ENCODE results near the gene MBP.

Gene MBP

GRCh38 chr18:76980663-76981395 is 151.8 kb downstream of the MBP start:
- Histone ChIP-seq H3K4me1 (ENCODE audit: control insufficient read depth, insufficient read depth, low read length, poor library complexity, severe bottlenecking) (no peaks in the 10 kb centered on the region), H3K9me3 (ENCODE audit: control insufficient read depth, low read length) (no peaks in the 10 kb centered on the region), H3K36me3 (ENCODE audit: control insufficient read depth, insufficient read depth, low read length) (peaks cover 5% of the 10 kb centered on the region), H3K27ac (ENCODE audit: low read depth, low read length, severe bottlenecking) (no peak overlapping the region), H3K4me3 (ENCODE audit: extremely low read depth, insufficient read depth, low read length, poor library complexity, severe bottlenecking) (no peak overlapping the region)
- 73 to 82% methylated on average over 13 to 18 of the region's 23 CpGs for WGBS, 2 experiments (ENCODE audit: insufficient coverage in 2 of 2)

- H3K27ac ChIP-seq (ENCODE audit: low read depth, low read length, severe bottlenecking), result no peak overlapping the region
- H3K36me3 ChIP-seq (ENCODE audit: control insufficient read depth, insufficient read depth, low read length), result peaks cover 5% of the 10 kb centered on the region
- no peak overlapping the region for H3K4me3 ChIP-seq (ENCODE audit: extremely low read depth, insufficient read depth, low read length, poor library complexity, severe bottlenecking)
- no peaks in the 10 kb centered on the region for H3K9me3 ChIP-seq (ENCODE audit: control insufficient read depth, low read length)
- H3K4me1 ChIP-seq (ENCODE audit: control insufficient read depth, insufficient read depth, low read length, poor library complexity, severe bottlenecking), result no peaks in the 10 kb centered on the region
- WGBS, 2 experiments (ENCODE audit: insufficient coverage in 2 of 2), result 92% methylated on average over 17 of the region's 17 CpGs
These were observed 152.7 kb downstream of the MBP start for GRCh38 chr18:76979906-76980305.

DNA sequence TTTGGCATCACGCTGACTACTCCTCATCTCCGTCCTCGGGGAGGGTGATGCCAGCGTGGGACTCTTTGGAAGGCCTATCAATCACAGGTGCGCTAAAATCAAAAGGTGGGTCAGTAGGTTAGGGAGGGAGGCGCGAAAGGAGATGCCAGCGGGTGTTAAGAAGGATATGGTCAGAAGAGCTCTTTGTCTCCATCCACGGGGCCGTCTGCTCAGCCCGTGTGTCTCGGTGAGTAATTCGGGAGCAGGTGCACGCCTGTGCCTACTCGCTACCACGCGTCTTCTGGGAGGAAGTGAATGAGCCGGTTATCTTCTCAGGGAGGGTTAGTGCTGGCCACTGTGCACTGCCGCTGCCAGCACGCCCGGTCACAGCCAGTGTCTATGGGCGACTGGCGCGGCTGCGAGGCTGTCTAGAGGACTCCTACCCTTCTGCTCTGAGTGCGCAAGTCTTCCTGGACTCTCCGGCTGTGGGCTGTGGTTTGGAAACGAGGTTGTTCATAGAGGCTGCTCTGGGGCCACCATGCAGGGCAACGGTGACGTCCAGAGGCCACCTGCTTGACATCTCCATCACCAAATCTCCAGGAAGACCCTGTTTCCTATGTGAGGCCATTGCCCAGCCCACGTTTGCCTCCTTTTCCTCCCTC is 153.4 kb downstream of the MBP start:
- peaks cover 5% of the 10 kb centered on the region for H3K36me3 ChIP-seq (ENCODE audit: control insufficient read depth, insufficient read depth, low read length)
- H3K27ac ChIP-seq (ENCODE audit: low read depth, low read length, severe bottlenecking), result no peak overlapping the region
- WGBS, 2 experiments (ENCODE audit: insufficient coverage in 2 of 2), result 95% methylated on average over 27 to 30 of the region's 31 CpGs
- H3K4me1 ChIP-seq (ENCODE audit: control insufficient read depth, insufficient read depth, low read length, poor library complexity, severe bottlenecking), result no peaks in the 10 kb centered on the region
- no peak overlapping the region for H3K4me3 ChIP-seq (ENCODE audit: extremely low read depth, insufficient read depth, low read length, poor library complexity, severe bottlenecking)
- H3K9me3 ChIP-seq (ENCODE audit: control insufficient read depth, low read length), result no peaks in the 10 kb centered on the region

GRCh38 chr18:76978616-76979015 is 154.0 kb downstream of the MBP start:
- no peaks in the 10 kb centered on the region for H3K9me3 ChIP-seq (ENCODE audit: control insufficient read depth, low read length)
- 88 to 90% methylated on average over 11 to 12 of the region's 14 CpGs for WGBS, 2 experiments (ENCODE audit: insufficient coverage in 2 of 2)
- H3K4me3 ChIP-seq (ENCODE audit: extremely low read depth, insufficient read depth, low read length, poor library complexity, severe bottlenecking), result no peak overlapping the region
- no peak overlapping the region for H3K27ac ChIP-seq (ENCODE audit: low read depth, low read length, severe bottlenecking)
- no peaks in the 10 kb centered on the region for H3K4me1 ChIP-seq (ENCODE audit: control insufficient read depth, insufficient read depth, low read length, poor library complexity, severe bottlenecking)
- H3K36me3 ChIP-seq (ENCODE audit: control insufficient read depth, insufficient read depth, low read length), result peaks cover 5% of the 10 kb centered on the region

DNA sequence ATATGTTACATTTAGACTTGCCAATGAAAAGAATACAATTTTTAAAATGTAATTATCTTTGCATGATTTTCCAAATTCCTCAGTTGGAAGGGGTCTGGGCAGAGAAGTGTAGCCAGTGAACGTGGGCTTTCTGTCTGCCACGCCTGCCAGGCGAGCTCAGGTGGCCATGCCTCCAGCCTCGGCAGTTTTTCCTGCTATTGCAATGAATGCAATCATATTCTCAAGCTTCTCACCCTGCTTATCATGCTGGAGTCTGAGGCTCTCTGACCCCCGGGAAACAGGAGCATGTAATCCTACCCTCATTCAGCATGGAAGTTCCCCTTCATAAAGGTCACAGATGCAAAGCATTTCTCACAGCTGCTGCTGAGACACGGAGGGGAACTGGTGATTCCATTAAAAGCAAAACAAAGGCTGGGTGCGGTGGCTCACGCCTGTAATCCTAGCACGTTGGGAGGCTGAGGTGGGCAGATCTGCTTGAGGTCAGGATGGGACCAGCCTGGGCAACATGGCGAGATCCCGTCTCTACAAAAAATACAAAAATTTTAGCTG is 154.8 kb downstream of the MBP start:
- WGBS, 2 experiments (ENCODE audit: insufficient coverage in 2 of 2), result 89 to 91% methylated on average over 10 to 11 of the region's 11 CpGs
- H3K27ac ChIP-seq (ENCODE audit: low read depth, low read length, severe bottlenecking), result no peak overlapping the region

GRCh38 chr18:76977108-76977621 is 155.4 kb downstream of the MBP start:
- 94 to 95% methylated on average over 10 to 12 of the region's 14 CpGs for WGBS, 2 experiments (ENCODE audit: insufficient coverage in 2 of 2)

More for the DNA sequence above, 154.8 kb downstream of the MBP start:
- H3K4me1 ChIP-seq (ENCODE audit: control insufficient read depth, insufficient read depth, low read length, poor library complexity, severe bottlenecking), result no peaks in the 10 kb centered on the region
- peaks cover 5% of the 10 kb centered on the region for H3K36me3 ChIP-seq (ENCODE audit: control insufficient read depth, insufficient read depth, low read length)
- H3K4me3 ChIP-seq (ENCODE audit: extremely low read depth, insufficient read depth, low read length, poor library complexity, severe bottlenecking), result no peak overlapping the region
- H3K9me3 ChIP-seq (ENCODE audit: control insufficient read depth, low read length), result no peaks in the 10 kb centered on the region

GRCh38 chr18:76975577-76976110 is 156.9 kb downstream of the MBP start:
- no peaks in the 10 kb centered on the region for H3K9me3 ChIP-seq (ENCODE audit: control insufficient read depth, low read length)
- WGBS, 2 experiments (ENCODE audit: insufficient coverage in 2 of 2), result 90 to 94% methylated on average over 14 of the region's 14 CpGs
- no peak overlapping the region for H3K27ac ChIP-seq (ENCODE audit: low read depth, low read length, severe bottlenecking)
- no peaks in the 10 kb centered on the region for H3K4me1 ChIP-seq (ENCODE audit: control insufficient read depth, insufficient read depth, low read length, poor library complexity, severe bottlenecking)
- H3K36me3 ChIP-seq (ENCODE audit: control insufficient read depth, insufficient read depth, low read length), result peaks cover 5% of the 10 kb centered on the region
- no peak overlapping the region for H3K4me3 ChIP-seq (ENCODE audit: extremely low read depth, insufficient read depth, low read length, poor library complexity, severe bottlenecking)

More at GRCh38 chr18:76977108-76977621, 155.4 kb downstream of the MBP start:
- H3K4me1 ChIP-seq (ENCODE audit: control insufficient read depth, insufficient read depth, low read length, poor library complexity, severe bottlenecking), result no peaks in the 10 kb centered on the region
- no peaks in the 10 kb centered on the region for H3K9me3 ChIP-seq (ENCODE audit: control insufficient read depth, low read length)
- H3K36me3 ChIP-seq (ENCODE audit: control insufficient read depth, insufficient read depth, low read length), result peaks cover 5% of the 10 kb centered on the region
- no peak overlapping the region for H3K4me3 ChIP-seq (ENCODE audit: extremely low read depth, insufficient read depth, low read length, poor library complexity, severe bottlenecking)
- no peak overlapping the region for H3K27ac ChIP-seq (ENCODE audit: low read depth, low read length, severe bottlenecking)

GRCh38 chr18:76974386-76974785 is 158.2 kb downstream of the MBP start:
- WGBS, 2 experiments (ENCODE audit: insufficient coverage in 2 of 2), result 82% methylated on average over 3 of the region's 5 CpGs; no CpG with 5 or more reads in 1 of the 2 experiments
- H3K36me3 ChIP-seq (ENCODE audit: control insufficient read depth, insufficient read depth, low read length), result peaks cover 5% of the 10 kb centered on the region
- no peaks in the 10 kb centered on the region for H3K9me3 ChIP-seq (ENCODE audit: control insufficient read depth, low read length)
- no peaks in the 10 kb centered on the region for H3K4me1 ChIP-seq (ENCODE audit: control insufficient read depth, insufficient read depth, low read length, poor library complexity, severe bottlenecking)
- H3K4me3 ChIP-seq (ENCODE audit: extremely low read depth, insufficient read depth, low read length, poor library complexity, severe bottlenecking), result no peak overlapping the region
- H3K27ac ChIP-seq (ENCODE audit: low read depth, low read length, severe bottlenecking), result no peak overlapping the region

GRCh38 chr18:76973520-76974266 is 158.9 kb downstream of the MBP start:
- H3K9me3 ChIP-seq (ENCODE audit: control insufficient read depth, low read length), result no peaks in the 10 kb centered on the region
- peaks cover 5% of the 10 kb centered on the region for H3K36me3 ChIP-seq (ENCODE audit: control insufficient read depth, insufficient read depth, low read length)
- WGBS, 2 experiments (ENCODE audit: insufficient coverage in 2 of 2), result 94% methylated on average over 20 of the region's 20 CpGs
- H3K27ac ChIP-seq (ENCODE audit: low read depth, low read length, severe bottlenecking), result no peak overlapping the region
- H3K4me1 ChIP-seq (ENCODE audit: control insufficient read depth, insufficient read depth, low read length, poor library complexity, severe bottlenecking), result no peaks in the 10 kb centered on the region
- no peak overlapping the region for H3K4me3 ChIP-seq (ENCODE audit: extremely low read depth, insufficient read depth, low read length, poor library complexity, severe bottlenecking)

GRCh38 chr18:76972846-76973519 is 159.6 kb downstream of the MBP start:
- H3K27ac ChIP-seq (ENCODE audit: low read depth, low read length, severe bottlenecking), result no peak overlapping the region
- WGBS, 2 experiments (ENCODE audit: insufficient coverage in 2 of 2), result 93 to 95% methylated on average over 10 of the region's 13 CpGs
- H3K36me3 ChIP-seq (ENCODE audit: control insufficient read depth, insufficient read depth, low read length), result peaks cover 7% of the 10 kb centered on the region
- no peak overlapping the region for H3K4me3 ChIP-seq (ENCODE audit: extremely low read depth, insufficient read depth, low read length, poor library complexity, severe bottlenecking)
- H3K9me3 ChIP-seq (ENCODE audit: control insufficient read depth, low read length), result no peaks in the 10 kb centered on the region
- H3K4me1 ChIP-seq (ENCODE audit: control insufficient read depth, insufficient read depth, low read length, poor library complexity, severe bottlenecking), result no peaks in the 10 kb centered on the region

All from mesodermal cell (in vitro differentiated cells).